Heart left ventricle (tissue), 16 donors: ENCODE results near the gene UST. TPM values are rescaled to one million over a fixed set of nuclear protein-coding genes. Genes with fewer than 3 reads are reported as not detected.

Experiments
- ATAC-seq, 4 donors: fragments of 200-7000 bp; cut with Tn5 transposase; one replicate each; pipeline ENCODE4 v1.9.1; 2020 to 2022; ENCODE audit warnings: moderate library complexity in 4 of 4, mild to moderate bottlenecking in 3 of 4, moderate number of reproducible peaks in 1 of 4
- DNase-seq, 5 donors: peaks; one replicate each; pipeline ENCODE4 v3.0.0-alpha.2; 2020
- H3K27ac ChIP-seq, 12 donors: fragments of 200-600 bp; sonication (generic) in 4 of 12; one replicate each; pipeline versions ENCODE4 v1.5.0 to v1.8.0; 2016 to 2022; ENCODE audit warnings: mild to moderate bottlenecking in 2 of 12
- H3K27me3 ChIP-seq, 9 donors: fragments of 200-600 bp; sonication (generic) in 2 of 9; one replicate each; pipeline versions ENCODE4 v1.5.1 to v1.8.0; 2016 to 2022; ENCODE audit warnings: mild to moderate bottlenecking in 3 of 9
- H3K36me3 ChIP-seq, 9 donors: fragments of 200-600 bp; sonication (generic) in 2 of 9; one replicate each; pipeline versions ENCODE4 v1.5.0 to v1.8.0; 2018 to 2022; ENCODE audit warnings: mild to moderate bottlenecking in 2 of 9
- H3K4me1 ChIP-seq, 12 donors: fragments of 200-600 bp; sonication (generic) in 4 of 12; one replicate each; pipeline versions ENCODE4 v1.5.0 to v1.8.0; 2016 to 2022; ENCODE audit warnings: mild to moderate bottlenecking in 3 of 12
- H3K4me3 ChIP-seq, 12 donors: fragments of 200-600 bp; sonication (generic) in 4 of 12; one replicate each; pipeline versions ENCODE4 v1.5.0 to v1.8.0; 2017 to 2022; ENCODE audit warnings: mild to moderate bottlenecking in 9 of 12, moderate library complexity in 4 of 12
- H3K9me3 ChIP-seq, 12 donors: fragments of 200-600 bp; sonication (generic) in 4 of 12; one replicate each; pipeline versions ENCODE4 v1.5.0 to v1.8.0; 2016 to 2022; ENCODE audit warnings: mild to moderate bottlenecking in 1 of 12
- CTCF ChIP-seq, 12 donors: fragments of 200-600 bp; sonication (generic) in 4 of 12; IDR thresholded peaks; one replicate each; pipeline versions ENCODE4 v1.5.0 to v1.8.0; 2018 to 2022; ENCODE audit warnings: antibody characterized with exemption in 12 of 12, mild to moderate bottlenecking in 5 of 12
- POLR2A ChIP-seq, 2 donors: fragments of 450-650 bp; IDR thresholded peaks; one replicate each; pipeline ENCODE4 v1.6.1; 2017; ENCODE audit warnings: antibody characterized with exemption in 2 of 2, mild to moderate bottlenecking in 2 of 2, moderate library complexity in 2 of 2
- WGBS, 4 donors: extraction: QIAGEN DNeasy Blood & Tissue Kit in 2 of 4; methylation state at CpG; one replicate each; pipeline versions ENCODE4 v1.1.5 to v1.1.7; 2013 to 2018; 5-methylcytosine and 5-hydroxymethylcytosine counted together
- intact Hi-C, 10 donors: fragments of 100-400 bp; cut with DNase I; formaldehyde crosslinking; loops; one replicate each; pipeline versions ENCODE4 v1.11.1 to v1.14.2; 2022
- polyA plus RNA-seq, 2 donors: library from polyadenylated mRNA; stranded (reverse); fragments of 200-250 nt; gene quantifications; one replicate each; pipeline ENCODE4 v1.2.3, GENCODE V29; 2013
- total RNA-seq, 9 donors: library from RNA; depleted of rRNA in 2 of 9; stranded (reverse); fragments of >200 nt in 2 of 9; fragmentation: NEBNext Ultra II Directional in 3 of 9; extraction: Animal tissue kit (Norgen Biotek cat#: 25700) in 3 of 9; gene quantifications; one replicate each; pipeline versions ENCODE4 v1.1.0 to v1.2.4, GENCODE V29; 2016 to 2023
- donor health status: ischemic (EF 13 %, LVEDD 7.1; RV severe dilation, severe dysfunction).
- donor health status: healthy with polysubstance abuse.
- donor health status: DM: no; HTN: yes; CAD: no.
- donor health status: DM: no; HTN: no; CAD: no.
- donor health status: ischemic (EF 25% LVEDD 6.9; RV normal size, moderate dysfunction).
- donor health status: ischemic (EF 25% LVEDD 5.7; RV mildly dilated, moderate dysfunction).
- donor health status: healthy.
- donor health status: DM: yes; HTN: yes; CAD: no.
- donor health status: ischemic (EF 35%, LVEDD 5.7; RV mildly dilated, moderate dysfunction).
- donor health status: nonischemic (EF 11% LVEDD 7.7; RV severe dilation, severe dysfunction).
- donor health status: DM: yes; HTN: yes; CAD: no.
- donor health status: PGD.
- donor health status: ischemic (EF 29% LVEDD 5.4; RV normal size, mild dysfunction).
- donor health status: nonischemic (EF 23%, LVEDD 6.1; RV moderate dilation, normal function).

UST gene
- total and polyA plus RNA-seq, 11 donors, result 1.1 to 5.8 (median 2.7) TPM

DNA sequence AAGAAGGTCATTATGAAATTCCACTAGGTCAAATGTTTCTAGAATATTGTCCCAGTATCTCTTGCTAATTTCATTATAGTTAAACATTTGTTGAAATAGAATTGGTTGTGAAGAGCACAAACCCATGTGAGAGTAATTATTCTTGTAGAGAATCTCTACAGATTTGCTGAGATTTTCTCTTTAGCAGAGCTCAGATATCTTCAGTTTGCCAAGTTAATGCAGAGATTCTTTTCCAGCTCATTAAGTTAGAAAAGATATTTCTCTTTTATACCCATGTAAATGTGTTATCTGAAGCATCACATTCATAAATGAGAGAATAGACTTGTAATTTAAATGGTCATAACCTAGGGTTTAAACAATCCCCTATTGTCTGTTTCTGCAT is 338.7 kb downstream of the UST start:
- no peak for TF ChIP-seq POLR2A (IDR thresholded peaks at IDR 0.05)
- TF ChIP-seq CTCF (IDR thresholded peaks at IDR 0.05), result no peak
- Histone ChIP-seq H3K36me3 (no peaks in the 10 kb centered on the region), H3K4me1 (peaks cover 0 to 10% (median 3%) of the 10 kb centered on the region in 12 donors), H3K4me3 (no peak overlapping the region), H3K27me3 (peaks cover 0 to 16% (median 0%) of the 10 kb centered on the region in 9 donors), H3K9me3 (no peaks in the 10 kb centered on the region), H3K27ac (no peak overlapping the region)
- intact Hi-C loops, result loop anchor here in 1 of 10 donors (10.0 kb wide), 1 partner anchor 229 kb away; the partner anchor contains the start of gene TAB2
- no peak for DNase-seq
- no peak for ATAC-seq

- no peak overlapping the region for H3K4me3 ChIP-seq
- DNase-seq (no peak), ATAC-seq (no peak)
- H3K9me3 ChIP-seq, result no peaks in the 10 kb centered on the region
- H3K27me3 ChIP-seq, result peaks cover 0 to 16% (median 0%) of the 10 kb centered on the region in 9 donors
- TF ChIP-seq CTCF (IDR thresholded peaks at IDR 0.05) (no peak), POLR2A (IDR thresholded peaks at IDR 0.05) (no peak)
- H3K36me3 ChIP-seq, result no peaks in the 10 kb centered on the region
- H3K27ac ChIP-seq, result no peak overlapping the region
- peaks cover 0 to 2% (median 0%) of the 10 kb centered on the region in 12 donors for H3K4me1 ChIP-seq
- 74 to 90% (median 81%) methylated on average over 3 of the region's 3 CpGs for WGBS, 4 donors
- intact Hi-C loops, result loop anchor here in 1 of 10 donors (10.0 kb wide), 1 partner anchor 228 kb away; the partner anchor contains the start of gene TAB2
Observed at GRCh38 chr6:149086363-149086762, 339.5 kb downstream of the UST start.

GRCh38 chr6:149087898-149088297 is 341.1 kb downstream of the UST start:
- DNase-seq, result no peak
- H3K4me3 ChIP-seq, result no peak overlapping the region
- H3K27ac ChIP-seq, result no peak overlapping the region
- ATAC-seq, result no peak
- H3K27me3 ChIP-seq, result peaks cover 0 to 16% (median 0%) of the 10 kb centered on the region in 9 donors
- no peaks in the 10 kb centered on the region for H3K36me3 ChIP-seq
- WGBS, 4 donors, result 86 to 96% (median 91%) methylated on average over 6 of the region's 6 CpGs
- no peaks in the 10 kb centered on the region for H3K4me1 ChIP-seq
- TF ChIP-seq POLR2A (IDR thresholded peaks at IDR 0.05) (no peak), CTCF (IDR thresholded peaks at IDR 0.05) (no peak)
- intact Hi-C loops, result loop anchor here in 2 of 10 donors (2.0 to 10.0 kb wide), 2 partner anchors 169 to 227 kb away; partner anchors contain the start of gene TAB2 (in 1 of the 2)
- no peaks in the 10 kb centered on the region for H3K9me3 ChIP-seq

GRCh38 chr6:149088361-149088760 is 341.5 kb downstream of the UST start:
- TF ChIP-seq POLR2A (IDR thresholded peaks at IDR 0.05) (no peak), CTCF (IDR thresholded peaks at IDR 0.05) (no peak)
- ATAC-seq, result no peak
- 88 to 93% (median 90%) methylated on average over 9 of the region's 9 CpGs for WGBS, 4 donors
- Histone ChIP-seq H3K4me1 (no peaks in the 10 kb centered on the region), H3K27me3 (peaks cover 0 to 16% (median 0%) of the 10 kb centered on the region in 9 donors), H3K4me3 (no peak overlapping the region), H3K9me3 (no peaks in the 10 kb centered on the region), H3K27ac (no peak overlapping the region), H3K36me3 (no peaks in the 10 kb centered on the region)
- intact Hi-C loops, result loop anchor here in 2 of 10 donors (2.0 to 10.0 kb wide), 2 partner anchors 168 to 226 kb away; partner anchors contain the start of gene TAB2 (in 1 of the 2)
- DNase-seq, result no peak
